Head of caudate nucleus (tissue), 42 donors: ENCODE measurements around the gene RTL10.

ENCODE experiments used
- DNase-seq, 42 donors: peaks; one replicate each; pipeline versions ENCODE4 v3.0.0 to v3.0.0-alpha.2; 2020 to 2021; ENCODE audit warnings: mixed read lengths in 7 of 42
- intact Hi-C: fragments of 100-400 bp; cut with DNase I; formaldehyde crosslinking; loops from one replicate; pipeline ENCODE4 v1.15.0; 2022

The RTL10 gene

DNA sequence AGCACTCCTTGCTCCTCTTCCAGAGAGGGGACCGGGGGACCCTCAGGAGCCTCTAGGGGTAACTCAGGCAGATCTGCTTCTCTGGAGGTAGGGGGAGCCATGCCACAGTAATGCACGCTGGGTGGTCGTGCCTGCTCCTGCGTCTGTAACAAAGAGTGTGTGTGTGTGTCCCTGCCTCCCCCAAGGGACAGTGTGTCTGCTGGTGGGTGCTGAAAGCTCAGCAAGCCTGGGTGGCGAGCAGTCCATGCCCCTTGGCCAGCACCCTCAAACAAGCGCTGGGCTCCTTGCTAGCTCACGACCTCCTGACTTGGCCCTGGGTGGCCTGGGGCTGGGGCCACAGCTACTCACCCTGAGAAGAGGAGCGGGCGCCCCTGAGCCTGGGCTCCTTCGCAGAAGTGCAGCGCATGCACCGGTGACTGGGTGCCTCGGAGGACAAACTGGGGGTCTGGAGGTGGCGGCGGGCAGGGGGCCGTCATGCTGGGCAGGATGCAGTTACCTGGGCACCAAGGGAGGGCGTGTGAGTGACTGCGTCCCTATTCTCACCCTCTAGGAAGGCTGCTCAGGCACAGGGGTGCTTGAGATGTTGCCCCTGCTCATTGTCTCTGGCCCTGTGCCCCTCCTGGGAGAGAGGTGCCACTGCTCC is 33.7 kb downstream of the RTL10 start:
- intact Hi-C loops, result no loop called here
- DNase-seq, result peak in 18 of 42 donors; percentile 0 to 29 (median 9)

- peak in 17 of 42 donors; percentile 1 to 39 (median 6) for DNase-seq
- intact Hi-C loops, result no loop called here
These were observed 34.5 kb downstream of the RTL10 start for GRCh38 chr22:19819911-19820879.

- DNase-seq, result peak in 16 of 42 donors; percentile 0 to 31 (median 4)
- intact Hi-C loops, result no loop called here
These were observed 35.3 kb downstream of the RTL10 start for GRCh38 chr22:19819208-19819910.

GRCh38 chr22:19818324-19819207 is 36.1 kb downstream of the RTL10 start:
- peak in 19 of 42 donors; percentile 0 to 26 (median 6) for DNase-seq
- intact Hi-C loops, result no loop called here

GRCh38 chr22:19816372-19817119 is 38.1 kb downstream of the RTL10 start:
- intact Hi-C loops, result no loop called here
- DNase-seq, result peak in 15 of 42 donors; percentile 1 to 26 (median 9)

DNA sequence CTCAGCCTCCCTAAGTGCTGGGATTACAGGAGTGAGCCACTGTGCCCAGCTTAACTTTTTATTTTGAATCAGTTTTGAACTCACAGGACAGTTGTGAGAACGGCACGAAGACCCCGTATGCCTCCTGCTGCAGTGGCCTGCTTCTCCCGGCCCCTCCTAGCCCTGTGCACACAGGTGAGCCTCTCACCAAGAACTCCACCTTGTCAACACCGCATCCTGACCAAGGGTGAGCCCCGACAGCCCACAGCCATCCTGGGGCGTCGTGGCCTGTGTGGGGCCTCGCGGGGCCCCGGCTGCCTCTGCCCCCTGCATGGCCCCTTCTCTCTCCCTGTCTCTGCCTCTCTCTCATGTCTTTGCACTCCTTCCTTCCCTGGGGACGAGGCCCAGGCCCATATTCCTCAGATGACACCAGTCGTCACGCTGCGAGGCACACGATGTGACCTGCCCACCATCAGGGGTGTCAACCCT is 38.8 kb downstream of the RTL10 start:
- DNase-seq, result peak in 11 of 42 donors; percentile 1 to 31 (median 9)
- intact Hi-C loops, result no loop called here

GRCh38 chr22:19815093-19815822 is 39.4 kb downstream of the RTL10 start:
- peak in 15 of 42 donors; percentile 1 to 36 (median 7) for DNase-seq
- intact Hi-C loops, result no loop called here

DNA sequence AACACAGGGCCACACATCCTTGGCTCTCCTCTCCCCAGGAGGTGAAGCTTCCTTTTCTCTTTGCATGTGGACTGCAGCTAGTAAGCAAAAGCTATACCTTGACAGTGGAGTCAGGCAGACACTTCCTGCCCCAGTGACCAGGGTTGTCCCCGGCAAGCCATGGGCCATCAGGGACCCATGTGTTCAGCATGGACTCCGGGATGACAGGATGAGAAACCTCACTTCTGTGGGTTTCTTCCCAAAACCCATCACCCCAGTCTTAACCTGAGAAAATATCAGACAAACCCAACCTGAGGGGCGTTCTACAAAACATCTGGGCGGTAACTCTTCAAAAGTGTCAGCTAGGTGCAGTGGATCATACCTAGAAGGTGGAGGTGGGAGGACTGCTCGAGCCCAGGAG is 40.2 kb downstream of the RTL10 start:
- intact Hi-C loops, result no loop called here
- peak in 8 of 42 donors; percentile 0 to 29 (median 6) for DNase-seq

GRCh38 chr22:19812910-19813309 is 41.8 kb downstream of the RTL10 start:
- DNase-seq, result peak in 13 of 42 donors; percentile 1 to 19 (median 7)
- intact Hi-C loops, result no loop called here

DNA sequence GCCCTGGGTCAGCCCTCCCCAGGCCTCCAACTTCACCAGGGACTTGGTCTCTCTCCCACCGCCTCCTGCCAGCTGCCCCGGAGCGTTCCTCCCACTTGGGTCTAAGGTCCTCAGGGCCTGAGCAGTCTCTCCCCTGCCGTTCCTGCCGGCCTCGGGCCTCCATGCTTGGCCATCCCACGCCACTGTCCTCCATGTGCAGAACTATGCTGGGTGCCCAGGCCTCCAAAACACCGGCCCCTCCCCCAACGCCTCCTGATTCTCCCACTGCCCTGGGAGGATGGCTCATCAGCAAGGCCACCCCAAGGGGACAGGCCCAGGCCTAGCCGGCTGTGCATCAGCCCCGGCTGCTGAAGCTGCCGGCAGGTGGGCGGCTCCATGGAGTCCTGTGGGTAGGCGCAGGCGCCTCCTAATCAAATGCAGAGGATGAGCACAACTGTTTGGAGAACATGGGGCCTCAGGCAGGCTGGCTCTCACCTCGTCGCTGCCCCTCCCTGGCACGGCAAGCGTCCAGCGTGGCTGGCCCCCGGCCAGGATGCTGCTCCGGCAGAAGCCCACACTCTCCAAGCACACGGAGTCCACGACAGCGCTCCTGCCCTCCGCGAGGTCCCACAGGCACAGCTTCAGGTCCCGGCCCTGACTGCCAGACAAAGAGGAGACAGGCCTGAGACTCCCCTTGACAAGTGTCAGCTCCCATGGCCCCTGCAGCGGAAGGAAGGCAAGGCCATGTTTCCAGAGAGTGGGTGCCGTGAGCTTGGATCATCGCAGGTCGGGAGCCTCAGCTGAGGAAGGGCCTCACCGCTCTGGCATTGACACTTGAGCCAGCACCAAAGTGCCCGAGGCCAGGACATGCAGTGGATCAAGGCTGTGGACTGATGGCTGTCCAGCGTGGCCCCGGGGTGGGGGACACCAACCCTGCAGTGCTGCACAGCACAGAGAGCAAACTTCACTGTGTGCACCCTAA is 42.6 kb downstream of the RTL10 start:
- peak in 28 of 42 donors; percentile 7 to 64 (median 32) for DNase-seq
- intact Hi-C loops, result no loop called here

GRCh38 chr22:19811211-19811621 is 43.5 kb downstream of the RTL10 start:
- intact Hi-C loops, result no loop called here
- DNase-seq, result peak in 11 of 42 donors; percentile 1 to 29 (median 12)

- peak in 7 of 42 donors; percentile 2 to 19 (median 16) for DNase-seq
- intact Hi-C loops, result no loop called here
These were observed 44.1 kb downstream of the RTL10 start for GRCh38 chr22:19810381-19811201.

DNA sequence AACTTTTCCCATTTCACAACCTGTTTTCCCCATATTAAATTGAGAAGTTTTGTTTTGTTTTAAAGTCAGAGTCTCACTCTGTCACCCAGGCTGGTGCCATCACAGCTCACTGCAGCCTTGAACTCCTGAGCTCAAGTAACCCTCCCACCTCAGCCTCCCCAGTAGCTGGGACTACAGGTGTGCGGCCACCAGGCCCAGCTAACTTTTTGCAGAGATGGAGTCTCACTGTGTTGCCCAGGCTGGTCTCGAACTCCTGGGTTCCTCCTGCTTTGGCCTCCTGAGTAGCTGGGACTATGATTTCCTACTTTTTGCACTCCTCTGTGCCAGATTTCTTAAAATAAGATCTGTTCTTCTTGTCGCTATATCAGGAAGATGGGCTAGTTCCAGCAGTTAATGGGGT is 44.9 kb downstream of the RTL10 start:
- peak in 1 of 42 donors; percentile 18 for DNase-seq
- intact Hi-C loops, result no loop called here

DNA sequence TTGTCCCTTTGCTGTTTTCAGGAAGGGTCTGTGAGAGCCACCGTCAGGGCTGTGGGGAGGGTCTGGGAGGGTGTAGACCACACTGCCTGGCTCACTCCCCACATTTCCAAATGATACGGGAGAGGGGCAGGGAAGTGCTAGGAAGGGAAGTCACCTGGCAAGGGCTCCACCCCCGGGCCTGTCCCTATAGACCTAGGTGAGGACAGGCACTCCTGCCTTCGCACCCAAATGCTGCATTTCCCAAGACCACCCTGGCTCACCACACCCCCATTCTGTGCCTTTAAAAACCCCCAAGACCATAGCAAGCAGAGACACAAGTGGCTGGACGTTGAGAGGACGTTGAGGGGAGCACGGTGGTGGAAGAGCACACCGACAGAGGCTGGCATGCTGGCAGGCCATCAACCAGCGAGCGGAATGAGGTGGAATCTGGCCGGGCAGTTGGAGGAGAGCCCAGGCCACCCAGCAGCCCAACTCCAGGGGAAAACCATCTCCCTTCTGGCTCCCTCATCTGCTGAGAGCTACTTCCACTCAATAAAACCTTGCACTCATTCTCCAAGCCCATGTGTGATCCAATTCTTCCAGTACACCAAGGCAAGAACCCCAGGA is 45.7 kb downstream of the RTL10 start:
- intact Hi-C loops, result no loop called here
- no peak for DNase-seq
